Fibroblast of lung (primary cell): ENCODE measurements around the gene NCKAP5.

Source experiments
- EZH2 ChIP-seq: IDR thresholded peaks from 2 replicates; pipeline ENCODE4 v1.5.1; 2012; ENCODE audit warnings: low read length, control low read depth, mild to moderate bottlenecking; ENCODE audit errors: missing control alignments
- TF ChIP-seq, protein P1 (sequence below), 2 donors: IDR thresholded peaks in 1 of 2; conservative IDR thresholded peaks in 1 of 2; 1 replicate in 1 of 2; 2 replicates in 1 of 2; pipeline ENCODE4 v1.5.1; 2011 to 2012; ENCODE audit warnings: low read length in 2 of 2, control low read depth in 1 of 2, inconsistent platforms in 1 of 2, low read depth in 1 of 2, mild to moderate bottlenecking in 1 of 2

DNA sequence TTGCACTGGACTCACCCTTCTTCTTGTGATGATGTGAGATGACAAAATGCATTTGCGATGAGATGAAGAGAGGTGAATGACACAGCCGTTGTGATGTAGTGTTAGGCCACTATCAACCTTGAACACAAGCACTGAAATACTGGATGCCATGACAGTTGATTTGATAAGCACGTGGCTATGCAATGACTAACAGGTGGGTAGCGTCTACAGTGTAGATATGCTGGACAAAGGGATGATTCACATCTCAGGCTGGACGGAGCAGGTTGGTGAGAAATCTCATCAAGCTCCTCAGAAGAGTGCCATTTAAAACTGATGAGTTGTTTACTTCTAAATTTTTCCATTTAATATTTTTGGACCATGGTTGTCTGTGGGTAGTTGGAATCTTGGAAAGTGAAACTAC lies 522.5 kb downstream of the NCKAP5 start:
- TF ChIP-seq, protein P1, sequence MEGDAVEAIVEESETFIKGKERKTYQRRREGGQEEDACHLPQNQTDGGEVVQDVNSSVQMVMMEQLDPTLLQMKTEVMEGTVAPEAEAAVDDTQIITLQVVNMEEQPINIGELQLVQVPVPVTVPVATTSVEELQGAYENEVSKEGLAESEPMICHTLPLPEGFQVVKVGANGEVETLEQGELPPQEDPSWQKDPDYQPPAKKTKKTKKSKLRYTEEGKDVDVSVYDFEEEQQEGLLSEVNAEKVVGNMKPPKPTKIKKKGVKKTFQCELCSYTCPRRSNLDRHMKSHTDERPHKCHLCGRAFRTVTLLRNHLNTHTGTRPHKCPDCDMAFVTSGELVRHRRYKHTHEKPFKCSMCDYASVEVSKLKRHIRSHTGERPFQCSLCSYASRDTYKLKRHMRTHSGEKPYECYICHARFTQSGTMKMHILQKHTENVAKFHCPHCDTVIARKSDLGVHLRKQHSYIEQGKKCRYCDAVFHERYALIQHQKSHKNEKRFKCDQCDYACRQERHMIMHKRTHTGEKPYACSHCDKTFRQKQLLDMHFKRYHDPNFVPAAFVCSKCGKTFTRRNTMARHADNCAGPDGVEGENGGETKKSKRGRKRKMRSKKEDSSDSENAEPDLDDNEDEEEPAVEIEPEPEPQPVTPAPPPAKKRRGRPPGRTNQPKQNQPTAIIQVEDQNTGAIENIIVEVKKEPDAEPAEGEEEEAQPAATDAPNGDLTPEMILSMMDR (conservative IDR thresholded peaks at IDR 0.05 in 1 of 2, IDR thresholded peaks at IDR 0.05 in 1 of 2; ENCODE audit: low read depth in 1 of 2, low read length in 2 of 2) = no peak
- no peak for TF ChIP-seq EZH2
